Measurements from ENCODE around the gene MAGEL2. TPM values are rescaled to one million over a fixed set of nuclear protein-coding genes. Genes with fewer than 3 reads are reported as not detected.

MAGEL2 gene
- total RNA-seq, 2 experiments from 2014 or later, result not detected

DNA sequence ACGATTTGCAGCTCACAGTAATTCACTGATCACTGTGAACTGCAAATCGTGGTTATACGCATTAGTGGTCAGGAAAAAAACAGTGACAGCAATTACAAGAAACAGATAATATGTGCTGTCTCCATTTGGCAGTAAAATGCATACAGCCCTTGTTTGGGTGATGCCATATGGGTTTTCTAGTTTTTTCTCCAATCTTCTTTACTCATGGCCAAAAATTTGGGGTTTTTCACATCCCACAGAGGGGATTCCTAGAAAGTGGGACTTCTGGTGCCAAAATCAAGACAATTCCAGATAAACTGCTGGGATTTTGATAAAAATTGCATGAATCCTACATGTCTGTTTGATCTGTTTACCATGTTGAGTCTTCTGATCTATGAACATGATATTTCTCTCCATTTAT is 23.8 kb upstream of the MAGEL2 start:
- ChIA-PET CTCF (ENCODE audit: unreplicated experiment) (no interaction called here), POLR2A (no interaction called here)
- H3K4me2 ChIP-seq (ENCODE audit: low read length), result no peak overlapping the region
- H3K9me2 ChIP-seq (ENCODE audit: insufficient read depth, low read length), result no peaks in the 10 kb centered on the region
- no peaks in the 10 kb centered on the region for H3K36me3 ChIP-seq (ENCODE audit: insufficient read depth, low read length)
- H3K4me3 ChIP-seq (ENCODE audit: low read depth, low read length, poor library complexity, severe bottlenecking), result no peak overlapping the region
- H3K79me2 ChIP-seq (ENCODE audit: insufficient read depth, low read depth, low read length), result no peaks in the 10 kb centered on the region
- H3K4me1 ChIP-seq (ENCODE audit: insufficient read depth, low read length, poor library complexity, severe bottlenecking), result no peaks in the 10 kb centered on the region
- TF ChIP-seq EZH2phosphoT487 (IDR thresholded peaks at IDR 0.05; ENCODE audit: borderline replicate concordance, low read depth, low read length), result no peak
- TF ChIP-seq, protein P1, sequence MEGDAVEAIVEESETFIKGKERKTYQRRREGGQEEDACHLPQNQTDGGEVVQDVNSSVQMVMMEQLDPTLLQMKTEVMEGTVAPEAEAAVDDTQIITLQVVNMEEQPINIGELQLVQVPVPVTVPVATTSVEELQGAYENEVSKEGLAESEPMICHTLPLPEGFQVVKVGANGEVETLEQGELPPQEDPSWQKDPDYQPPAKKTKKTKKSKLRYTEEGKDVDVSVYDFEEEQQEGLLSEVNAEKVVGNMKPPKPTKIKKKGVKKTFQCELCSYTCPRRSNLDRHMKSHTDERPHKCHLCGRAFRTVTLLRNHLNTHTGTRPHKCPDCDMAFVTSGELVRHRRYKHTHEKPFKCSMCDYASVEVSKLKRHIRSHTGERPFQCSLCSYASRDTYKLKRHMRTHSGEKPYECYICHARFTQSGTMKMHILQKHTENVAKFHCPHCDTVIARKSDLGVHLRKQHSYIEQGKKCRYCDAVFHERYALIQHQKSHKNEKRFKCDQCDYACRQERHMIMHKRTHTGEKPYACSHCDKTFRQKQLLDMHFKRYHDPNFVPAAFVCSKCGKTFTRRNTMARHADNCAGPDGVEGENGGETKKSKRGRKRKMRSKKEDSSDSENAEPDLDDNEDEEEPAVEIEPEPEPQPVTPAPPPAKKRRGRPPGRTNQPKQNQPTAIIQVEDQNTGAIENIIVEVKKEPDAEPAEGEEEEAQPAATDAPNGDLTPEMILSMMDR (conservative IDR thresholded peaks at IDR 0.05; ENCODE audit: low read length), result no peak
- no peak overlapping the region for H2AFZ ChIP-seq (ENCODE audit: low read length)
- DNase-seq (ENCODE audit: low spot score), result no peak
- no TSS peak for BruUV-seq (replicated peaks)
- no peaks in the 10 kb centered on the region for H4K20me1 ChIP-seq (ENCODE audit: insufficient read depth, low read length)
- no peak overlapping the region for H3K27ac ChIP-seq (ENCODE audit: low read depth, low read length, poor library complexity, severe bottlenecking)
- intact Hi-C loops (cut with micrococcal nuclease; ENCODE audit: unreplicated experiment), result no loop called here
- H3K9me3 ChIP-seq (ENCODE audit: low read length), result no peaks in the 10 kb centered on the region

DNA sequence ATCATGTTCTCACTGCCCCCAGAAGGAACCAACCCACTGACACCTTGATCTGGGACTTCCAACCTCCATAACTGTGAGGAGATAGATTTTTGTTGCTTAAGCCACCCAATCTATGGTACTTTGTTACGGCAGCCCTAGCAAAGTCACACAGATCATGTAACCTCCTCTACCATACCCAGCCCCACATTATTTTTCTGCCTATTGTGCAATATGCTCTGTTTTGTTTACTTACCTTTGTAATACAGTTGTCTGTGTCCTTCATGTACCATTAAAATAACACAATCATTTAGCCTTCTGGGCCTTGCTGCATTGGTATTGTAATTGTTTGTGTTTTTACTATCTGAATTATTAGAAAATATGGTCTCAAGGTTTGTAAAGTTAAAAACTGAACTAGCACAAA is 23.3 kb upstream of the MAGEL2 start:
- Histone ChIP-seq H3K9me2 (ENCODE audit: insufficient read depth, low read length) (no peaks in the 10 kb centered on the region), H3K4me1 (ENCODE audit: insufficient read depth, low read length, poor library complexity, severe bottlenecking) (no peaks in the 10 kb centered on the region), H3K27ac (ENCODE audit: low read depth, low read length, poor library complexity, severe bottlenecking) (no peak overlapping the region), H3K36me3 (ENCODE audit: insufficient read depth, low read length) (no peaks in the 10 kb centered on the region), H3K4me3 (ENCODE audit: low read depth, low read length, poor library complexity, severe bottlenecking) (no peak overlapping the region), H3K4me2 (ENCODE audit: low read length) (no peak overlapping the region), H2AFZ (ENCODE audit: low read length) (no peak overlapping the region), H3K79me2 (ENCODE audit: insufficient read depth, low read depth, low read length) (no peaks in the 10 kb centered on the region), H3K9me3 (ENCODE audit: low read length) (no peaks in the 10 kb centered on the region), H4K20me1 (ENCODE audit: insufficient read depth, low read length) (no peaks in the 10 kb centered on the region)
- intact Hi-C loops (cut with micrococcal nuclease; ENCODE audit: unreplicated experiment), result no loop called here
- POLR2A ChIA-PET, result no interaction called here
- BruUV-seq (replicated peaks), result no TSS peak
- no peak for DNase-seq (ENCODE audit: low spot score)
- no peak for TF ChIP-seq EZH2phosphoT487 (IDR thresholded peaks at IDR 0.05; ENCODE audit: borderline replicate concordance, low read depth, low read length)
- TF ChIP-seq, protein P1 (conservative IDR thresholded peaks at IDR 0.05; ENCODE audit: low read length), result no peak
- CTCF ChIA-PET (ENCODE audit: unreplicated experiment), result no interaction called here

DNA sequence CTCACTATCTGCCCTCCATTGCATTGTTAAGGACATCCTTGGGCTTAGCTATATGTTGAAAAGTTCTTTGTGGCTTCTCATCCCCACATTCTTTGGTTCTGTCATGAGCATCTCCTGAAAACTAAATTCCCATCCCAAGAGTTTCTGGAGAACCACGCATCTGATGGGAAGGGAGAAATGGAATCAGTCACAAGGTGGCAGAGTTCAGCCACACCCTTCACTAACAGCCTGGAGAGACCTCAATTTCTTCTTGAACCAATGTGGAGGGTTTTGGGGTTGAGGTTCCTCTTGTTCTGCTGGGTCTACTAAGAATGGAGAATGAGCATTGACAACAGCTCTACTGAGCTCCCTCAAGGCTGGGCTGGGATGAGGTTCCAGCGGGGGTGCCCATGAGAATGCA is 15.6 kb upstream of the MAGEL2 start:
- no peak overlapping the region for H3K4me3 ChIP-seq (ENCODE audit: low read depth, low read length, poor library complexity, severe bottlenecking)
- intact Hi-C loops (cut with micrococcal nuclease; ENCODE audit: unreplicated experiment), result no loop called here
- no TSS peak for BruUV-seq (replicated peaks)

More for the DNA sequence above, 15.6 kb upstream of the MAGEL2 start:
- Histone ChIP-seq H3K9me3 (ENCODE audit: low read length) (no peaks in the 10 kb centered on the region), H3K27ac (ENCODE audit: low read depth, low read length, poor library complexity, severe bottlenecking) (no peak overlapping the region), H2AFZ (ENCODE audit: low read length) (no peak overlapping the region), H3K36me3 (ENCODE audit: insufficient read depth, low read length) (no peaks in the 10 kb centered on the region), H4K20me1 (ENCODE audit: insufficient read depth, low read length) (no peaks in the 10 kb centered on the region), H3K4me2 (ENCODE audit: low read length) (no peak overlapping the region), H3K4me1 (ENCODE audit: insufficient read depth, low read length, poor library complexity, severe bottlenecking) (no peaks in the 10 kb centered on the region), H3K9me2 (ENCODE audit: insufficient read depth, low read length) (no peaks in the 10 kb centered on the region), H3K79me2 (ENCODE audit: insufficient read depth, low read depth, low read length) (no peaks in the 10 kb centered on the region)
- DNase-seq (ENCODE audit: low spot score), result no peak
- POLR2A ChIA-PET, result interaction anchor here (0.5 kb wide), 1 partner anchor 17 kb away, joined by 3 read pairs; no protein-coding TSS in a partner anchor
- TF ChIP-seq EZH2phosphoT487 (IDR thresholded peaks at IDR 0.05; ENCODE audit: borderline replicate concordance, low read depth, low read length), result no peak
- TF ChIP-seq, protein P1 (conservative IDR thresholded peaks at IDR 0.05; ENCODE audit: low read length), result no peak
- CTCF ChIA-PET (ENCODE audit: unreplicated experiment), result no interaction called here
